Renal pelvis (tissue), 4 donors: ENCODE results near the gene GRIN2A. TPM values are rescaled to one million over a fixed set of nuclear protein-coding genes. Genes with fewer than 3 reads are reported as not detected.

Experiments
- DNase-seq: peaks from one replicate; pipeline ENCODE4 v3.0.0-alpha.2; 2013
- polyA plus RNA-seq, 3 donors: library from polyadenylated mRNA; unstranded; fragments of 120-200 nt; gene quantifications; one replicate each; pipeline ENCODE4 v1.2.1, GENCODE V29; 2013; ENCODE audit not compliant: insufficient read length in 3 of 3

GRIN2A gene
- polyA plus RNA-seq, 3 donors = 6.5 to 7.5 (median 6.6) TPM

GRCh38 chr16:10033556-10033955 lies 148.7 kb downstream of the GRIN2A start:
- DNase-seq = no peak

GRCh38 chr16:10031955-10032354 lies 150.3 kb downstream of the GRIN2A start:
- DNase-seq = no peak

- DNase-seq = no peak
Measured at GRCh38 chr16:10031473-10031872, 150.8 kb downstream of the GRIN2A start.

GRCh38 chr16:10028644-10029043 lies 153.6 kb downstream of the GRIN2A start:
- DNase-seq = no peak

- DNase-seq = no peak
Measured at GRCh38 chr16:10027553-10027952, 154.7 kb downstream of the GRIN2A start.

GRCh38 chr16:10026593-10026992 lies 155.6 kb downstream of the GRIN2A start:
- no peak for DNase-seq

GRCh38 chr16:10022098-10022497 lies 160.1 kb downstream of the GRIN2A start:
- DNase-seq = no peak

- DNase-seq = no peak
Measured at GRCh38 chr16:10020866-10021265, 161.4 kb downstream of the GRIN2A start.

- no peak for DNase-seq
Measured at GRCh38 chr16:10016752-10017151, 165.5 kb downstream of the GRIN2A start.

GRCh38 chr16:10015397-10015796 lies 166.8 kb downstream of the GRIN2A start:
- no peak for DNase-seq

GRCh38 chr16:10013774-10014173 lies 168.5 kb downstream of the GRIN2A start:
- no peak for DNase-seq

GRCh38 chr16:10013364-10013763 lies 168.9 kb downstream of the GRIN2A start:
- no peak for DNase-seq

GRCh38 chr16:10009684-10010083 lies 172.5 kb downstream of the GRIN2A start:
- DNase-seq = no peak

- DNase-seq = no peak
Measured at GRCh38 chr16:10003486-10003885, 178.7 kb downstream of the GRIN2A start.

GRCh38 chr16:10001258-10001775 lies 180.9 kb downstream of the GRIN2A start:
- DNase-seq = no peak

- peak; percentile 64 for DNase-seq
Measured at GRCh38 chr16:9996221-9996620, 186.0 kb downstream of the GRIN2A start.

GRCh38 chr16:9992441-9992840 lies 189.8 kb downstream of the GRIN2A start:
- DNase-seq = no peak

- DNase-seq = no peak
Measured at GRCh38 chr16:9980981-9981380, 201.2 kb downstream of the GRIN2A start.

- no peak for DNase-seq
Measured at GRCh38 chr16:9978160-9978725, 204.0 kb downstream of the GRIN2A start.

GRCh38 chr16:9977333-9977897 lies 204.8 kb downstream of the GRIN2A start:
- no peak for DNase-seq

GRCh38 chr16:9976601-9977000 lies 205.6 kb downstream of the GRIN2A start:
- no peak for DNase-seq

- no peak for DNase-seq
Measured at GRCh38 chr16:9971907-9972306, 210.3 kb downstream of the GRIN2A start.

GRCh38 chr16:9970796-9971195 lies 211.4 kb downstream of the GRIN2A start:
- no peak for DNase-seq

- no peak for DNase-seq
Measured at GRCh38 chr16:9970244-9970643, 212.0 kb downstream of the GRIN2A start.
